GM21529 (cell line): ENCODE data around the gene OR6C2.
"Not testable (repeated sequence)": the region's sequence is repeated elsewhere in the genome, so short reads cannot be mapped to it uniquely, and the experiment has no call there.

Experiments used
- ATAC-seq: cut with Tn5 transposase; IDR thresholded peaks from one replicate; pipeline ENCODE4 v1.9.1; 2021; ENCODE audit not compliant: unreplicated experiment

OR6C2 gene

GRCh38 chr12:55443776-55444175 is at the start of gene OR6C2:
Gene OR6C2 (plus strand): TSS chr12:55444076. CDS start chr12:55452214, 8,138 bp downstream.
- ATAC-seq = no peak

- ATAC-seq = no peak
These were observed 47.5 kb upstream of the OR6C2 start for GRCh38 chr12:55396326-55396725.

DNA sequence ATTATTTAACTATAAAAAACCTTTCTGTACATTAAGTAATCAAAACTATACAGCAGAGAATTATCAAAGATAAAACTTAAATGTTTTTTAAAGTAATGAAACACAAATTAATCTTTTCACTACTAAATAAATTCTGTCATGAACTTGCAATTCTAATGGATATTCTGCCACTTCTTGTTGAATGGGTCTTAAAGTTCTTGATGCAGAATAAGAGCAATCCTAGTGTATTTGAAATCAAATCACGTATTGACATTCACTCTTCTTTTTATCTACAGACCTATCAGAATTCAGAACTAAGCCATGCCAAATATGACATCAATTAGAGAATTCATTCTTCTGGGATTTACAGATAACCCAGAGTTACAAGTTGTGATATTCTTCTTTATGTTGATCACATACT is 43.6 kb upstream of the OR6C2 start, which contains the start of gene OR6C65:
TSS of gene OR6C65 (plus strand) at position 301 of the 400 bp plus-strand sequence. CDS start at position 301, 0 bp downstream.
- no peak for ATAC-seq

DNA sequence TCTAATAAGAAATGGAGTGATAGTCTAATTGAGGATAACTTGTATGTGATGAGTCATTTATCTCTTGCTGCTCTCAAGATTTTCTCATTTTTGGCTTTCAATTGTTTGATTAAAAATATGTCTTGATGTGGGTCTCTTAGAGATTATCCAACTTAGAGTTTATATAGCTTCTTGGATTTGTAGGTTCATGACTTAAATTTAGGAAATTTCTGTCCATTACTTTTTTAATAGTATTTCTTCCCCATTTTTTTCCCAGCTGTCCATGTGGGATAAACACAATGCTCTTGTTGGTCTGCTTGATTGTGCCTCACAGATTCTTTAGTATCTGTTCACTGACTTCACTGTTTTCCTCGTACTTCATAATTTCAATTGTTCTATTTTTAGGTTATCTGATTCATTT is 36.0 kb upstream of the OR6C2 start:
- ATAC-seq = no peak

GRCh38 chr12:55409133-55409532 is 34.7 kb upstream of the OR6C2 start:
- ATAC-seq = not testable (repeated sequence)

DNA sequence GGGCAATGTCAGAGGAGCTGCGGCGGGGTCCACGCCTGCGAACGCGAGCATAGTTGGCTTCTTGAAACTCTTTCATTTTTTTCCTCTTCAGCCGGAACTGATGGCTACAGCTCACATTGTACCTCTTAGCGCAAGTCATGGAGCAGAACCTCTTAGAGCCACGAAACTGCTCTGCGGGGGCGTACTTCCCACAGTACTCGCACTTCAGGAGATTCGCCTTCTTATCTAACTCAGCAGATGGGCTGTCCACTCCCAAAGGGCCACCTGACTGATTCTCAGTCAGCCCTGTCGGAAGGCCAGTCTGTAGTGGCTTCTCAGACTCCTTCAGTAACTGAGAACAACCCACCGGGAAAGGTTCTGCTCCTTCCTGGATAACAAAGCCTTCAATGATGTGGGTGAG is 31.7 kb upstream of the OR6C2 start:
- not testable (repeated sequence) for ATAC-seq

- ATAC-seq = not testable (repeated sequence)
These were observed 30.1 kb upstream of the OR6C2 start for GRCh38 chr12:55413498-55414388.

DNA sequence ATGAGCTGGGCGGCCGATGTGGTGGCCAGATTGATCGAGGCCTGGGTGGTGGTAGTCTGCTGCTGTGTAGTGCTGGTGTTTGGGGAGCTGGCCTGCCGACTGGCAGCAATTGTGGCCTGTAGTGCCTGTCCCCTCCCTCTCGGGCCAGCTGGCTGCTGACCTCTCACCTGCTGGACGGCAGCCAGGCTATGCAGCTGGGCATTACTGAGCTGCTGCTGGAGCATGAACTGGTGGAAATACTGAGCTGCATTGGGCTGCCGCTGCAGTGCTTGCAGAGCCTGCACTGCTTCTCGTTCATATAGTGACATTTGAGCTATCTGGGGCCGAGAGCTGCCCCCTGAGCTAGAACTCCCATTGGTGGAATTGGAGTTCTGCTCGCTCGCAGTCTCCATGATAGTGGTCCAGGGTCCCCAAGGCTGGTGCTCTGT is 29.5 kb upstream of the OR6C2 start:
- not testable (repeated sequence) for ATAC-seq

GRCh38 chr12:55414889-55415288 is 29.0 kb upstream of the OR6C2 start:
- not testable (repeated sequence) for ATAC-seq

- ATAC-seq = no peak
These were observed 26.9 kb upstream of the OR6C2 start for GRCh38 chr12:55416961-55417360.

DNA sequence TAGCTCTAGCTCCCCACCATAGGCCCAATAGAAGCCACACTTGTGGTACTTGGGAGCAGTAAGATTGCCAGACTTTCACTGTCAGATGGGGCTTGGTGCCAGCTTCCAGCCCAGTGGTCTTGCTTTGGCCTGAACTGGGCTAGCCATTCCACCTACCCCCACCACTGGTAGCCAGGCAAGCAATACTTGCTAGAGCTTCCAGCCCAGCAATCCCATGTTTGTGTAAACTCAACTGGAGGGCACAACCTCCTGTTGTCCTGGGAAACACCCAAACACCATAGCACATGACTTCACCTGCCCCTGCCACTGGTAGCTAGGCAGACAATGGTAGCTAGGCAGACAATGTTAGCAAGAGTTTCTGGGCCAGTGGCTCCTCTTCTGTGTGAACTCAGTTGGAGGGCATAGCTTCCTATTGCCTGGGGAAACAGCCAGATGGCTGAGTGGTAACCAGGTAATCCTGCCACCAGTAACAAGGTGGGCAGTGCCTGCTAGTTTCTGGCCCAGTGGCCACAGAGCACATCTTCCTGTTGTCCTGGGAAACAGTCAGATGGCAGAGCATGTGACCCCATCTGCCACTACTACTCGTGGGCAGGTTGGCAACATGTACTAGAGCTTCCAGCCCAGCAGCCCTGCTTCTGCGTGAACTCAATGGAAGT is 23.4 kb upstream of the OR6C2 start:
- no peak for ATAC-seq

DNA sequence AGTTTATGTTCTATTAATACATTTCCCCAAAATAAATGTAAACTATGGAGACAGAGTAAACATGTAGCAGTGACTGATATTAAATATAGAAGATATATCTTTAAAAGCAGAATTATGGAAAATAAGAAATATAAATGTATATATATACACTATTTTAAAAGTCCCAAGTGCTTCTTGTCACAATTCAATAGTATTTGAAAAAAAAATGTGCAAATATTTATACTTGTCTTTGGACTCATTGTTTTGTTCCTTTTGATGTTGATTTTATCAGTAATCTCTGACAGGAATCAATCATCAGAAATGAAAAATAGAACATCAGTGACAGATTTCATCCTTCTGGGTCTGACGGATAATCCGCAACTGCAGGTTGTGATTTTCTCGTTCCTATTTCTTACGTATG is 17.9 kb upstream of the OR6C2 start, which contains the start of gene OR6C76:
TSS of gene OR6C76 (plus strand) at position 301 of the 400 bp plus-strand sequence. CDS start at position 301, 0 bp downstream.
- ATAC-seq = no peak

- ATAC-seq = no peak
These were observed 15.3 kb upstream of the OR6C2 start for GRCh38 chr12:55428331-55429243.

DNA sequence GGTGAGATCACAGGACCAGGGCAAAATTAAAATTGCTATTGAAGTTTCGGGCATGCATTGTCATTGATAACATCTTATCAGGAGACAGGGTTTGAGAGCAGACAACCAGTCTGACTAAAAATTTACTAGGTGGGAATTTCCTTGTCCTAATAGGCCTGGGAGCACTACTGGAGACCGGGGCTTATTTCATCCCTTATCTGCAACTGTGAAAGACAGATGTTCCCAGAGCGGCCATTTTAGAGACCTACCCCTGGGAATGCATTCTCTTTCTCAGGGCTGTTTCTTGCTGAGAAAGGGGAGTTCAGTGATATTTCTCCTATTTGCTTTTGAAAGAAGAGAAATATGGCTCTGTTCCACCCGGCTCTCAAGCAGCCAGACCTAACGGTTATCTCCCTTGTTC is 2.6 kb upstream of the OR6C2 start:
- ATAC-seq = not testable (repeated sequence)

DNA sequence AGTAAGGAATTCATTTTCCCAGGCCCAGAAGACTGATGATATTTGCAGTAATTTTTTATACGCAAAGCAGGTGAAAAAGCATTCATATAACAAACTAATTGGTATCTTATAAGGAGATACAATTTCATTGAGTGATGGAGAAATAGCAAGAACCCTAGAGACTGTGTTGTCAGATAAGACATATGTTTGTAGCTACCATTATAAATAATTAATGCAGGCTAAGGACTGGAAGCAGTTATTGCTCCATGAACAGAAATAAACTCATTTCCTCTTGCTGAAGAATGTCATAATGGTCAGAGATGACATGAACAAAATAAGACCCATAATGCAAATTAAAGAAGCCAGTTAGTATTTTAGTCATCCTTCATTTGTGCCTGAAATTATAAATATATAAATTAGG is 1.5 kb downstream of the OR6C2 start:
- no peak for ATAC-seq

DNA sequence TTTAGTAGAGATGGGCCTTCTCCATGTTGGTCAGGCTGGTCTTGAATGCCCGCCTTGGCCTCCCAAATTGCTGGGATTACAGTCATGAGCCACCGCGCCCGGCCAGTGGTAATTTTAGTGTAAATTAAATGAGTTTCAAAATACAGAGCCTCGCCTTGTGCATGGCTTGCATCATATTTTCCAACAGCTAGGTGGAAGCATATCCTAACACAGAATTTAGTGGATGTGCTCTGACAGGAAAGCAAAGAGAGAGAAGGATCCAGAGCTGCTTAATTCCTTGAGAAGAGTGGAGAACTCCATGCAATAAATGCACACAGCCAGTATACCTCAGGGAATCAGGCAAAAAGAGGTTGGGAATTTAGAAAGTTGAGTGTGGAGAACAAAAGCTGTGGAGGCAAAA is 2.5 kb downstream of the OR6C2 start:
- ATAC-seq = no peak

DNA sequence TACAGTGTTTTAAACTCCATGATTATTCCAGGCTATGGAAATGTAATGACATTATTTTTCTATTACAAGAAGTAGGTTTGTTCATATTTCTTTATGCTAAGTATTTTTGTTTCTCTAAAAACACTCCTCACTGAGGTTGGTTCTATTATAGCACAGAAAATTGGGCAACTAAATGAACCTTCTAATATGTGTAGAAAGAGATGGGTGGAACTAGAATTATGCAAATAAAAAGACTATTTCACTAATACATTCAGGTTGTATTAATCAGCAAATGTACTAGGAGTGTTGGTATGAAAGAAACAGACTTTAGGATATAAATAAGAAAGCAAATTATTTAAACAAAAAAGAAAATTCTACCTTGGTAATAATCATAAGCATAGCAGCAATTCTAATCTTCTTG is 4.9 kb downstream of the OR6C2 start:
- ATAC-seq = no peak

DNA sequence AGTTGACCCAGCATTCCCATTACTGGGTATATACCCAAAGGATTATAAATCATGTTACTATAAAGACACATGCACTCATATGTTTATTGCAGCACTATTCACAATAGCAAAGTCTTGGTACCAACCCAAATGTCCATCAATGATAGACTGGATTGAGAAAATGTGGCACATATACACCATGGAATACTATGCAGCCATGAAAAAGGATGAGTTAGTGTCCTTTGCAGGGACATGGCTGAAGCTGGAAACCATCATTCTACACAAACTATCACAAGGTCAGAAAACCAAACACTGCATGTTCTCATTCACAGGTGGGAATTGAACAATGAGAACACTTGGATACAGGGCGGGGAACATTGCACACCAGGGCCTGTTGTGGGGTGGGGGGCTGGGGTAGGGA is 21.1 kb downstream of the OR6C2 start:
- ATAC-seq = not testable (repeated sequence)

DNA sequence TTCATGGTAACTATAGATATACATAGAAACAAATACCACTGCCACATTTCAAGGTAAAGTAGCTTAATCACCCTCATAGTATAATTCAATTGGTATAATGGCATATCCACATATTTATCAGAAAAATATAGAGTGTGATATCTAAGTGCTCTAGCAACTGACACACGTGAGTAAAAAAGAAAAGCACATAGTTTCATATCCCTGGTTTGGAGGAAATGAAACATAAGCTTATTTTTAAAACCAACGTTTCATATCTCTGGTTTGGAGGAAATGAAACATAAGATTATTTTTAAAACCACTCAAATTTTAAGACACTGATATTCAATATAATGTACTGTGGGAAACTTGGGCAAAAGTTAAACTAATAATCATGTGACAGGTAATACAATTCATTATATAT is 24.0 kb downstream of the OR6C2 start:
- peak; percentile 76 for ATAC-seq

GRCh38 chr12:55469291-55469690 is 25.4 kb downstream of the OR6C2 start:
- ATAC-seq = no peak
